ENCODE data around the gene PIGX. TPM values are rescaled to one million over a fixed set of nuclear protein-coding genes. Genes with fewer than 3 reads are reported as not detected.

Gene PIGX
- total RNA-seq, 2 experiments from 2014 or later: 40.5 to 56.9 TPM

DNA sequence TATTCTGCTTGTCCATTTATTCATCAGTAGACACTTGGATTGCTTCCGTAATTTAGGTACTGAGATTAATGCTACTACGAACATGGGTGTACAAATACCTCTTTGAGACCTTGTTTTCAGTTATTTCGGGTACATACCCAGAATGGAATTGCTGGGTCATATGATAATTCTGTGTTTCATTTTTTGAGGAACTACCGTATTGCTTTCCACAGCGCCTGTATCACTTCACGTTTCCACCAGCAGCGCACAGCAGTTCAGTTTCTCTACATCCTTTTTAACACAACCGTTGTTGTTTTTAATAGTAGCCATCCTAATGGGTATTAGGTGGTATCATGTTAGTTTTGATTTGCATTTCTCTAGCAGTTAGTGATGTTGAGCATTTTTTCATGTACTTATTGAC, 36.9 kb downstream of the PIGX start:
- H3K9me3 Mint-ChIP-seq (ENCODE audit: low read depth): no peaks in the 10 kb centered on the region
- CTCF ChIA-PET: interaction anchor here (0.7 to 0.8 kb wide), 2 partner anchors 81 to 136 kb away, joined by 3 read pairs; no protein-coding TSS in a partner anchor
- H3K27me3 Mint-ChIP-seq: no peaks in the 10 kb centered on the region
- DNase-seq: no peak
- no peak overlapping the region for H3K27ac Mint-ChIP-seq
- H3K4me1 Mint-ChIP-seq: peaks cover 25% of the 10 kb centered on the region
- H3K4me3 Mint-ChIP-seq: no peak overlapping the region
- ATAC-seq: no peak
- H3K36me3 Mint-ChIP-seq: peaks cover 67% of the 10 kb centered on the region

- H3K9me3 Mint-ChIP-seq (ENCODE audit: low read depth): peaks cover 9% of the 10 kb centered on the region
- H3K4me3 Mint-ChIP-seq: no peak overlapping the region
- DNase-seq: no peak
- H3K36me3 Mint-ChIP-seq: peaks cover 81% of the 10 kb centered on the region
- ATAC-seq: no peak
- no peaks in the 10 kb centered on the region for H3K27me3 Mint-ChIP-seq
- peaks cover 40% of the 10 kb centered on the region for H3K4me1 Mint-ChIP-seq
- H3K27ac Mint-ChIP-seq: no peak overlapping the region
- CTCF ChIA-PET: no interaction called here
Measured at GRCh38 chr3:196753201-196753600, 41.0 kb downstream of the PIGX start.

GRCh38 chr3:196754091-196754981, 42.2 kb downstream of the PIGX start:
- peaks cover 34% of the 10 kb centered on the region for H3K4me1 Mint-ChIP-seq
- DNase-seq (no peak), ATAC-seq (no peak)
- no peak overlapping the region for H3K27ac Mint-ChIP-seq
- H3K36me3 Mint-ChIP-seq: peaks cover 77% of the 10 kb centered on the region
- no peak overlapping the region for H3K4me3 Mint-ChIP-seq
- peaks cover 9% of the 10 kb centered on the region for H3K9me3 Mint-ChIP-seq (ENCODE audit: low read depth)
- no peaks in the 10 kb centered on the region for H3K27me3 Mint-ChIP-seq
- CTCF ChIA-PET: no interaction called here

DNA sequence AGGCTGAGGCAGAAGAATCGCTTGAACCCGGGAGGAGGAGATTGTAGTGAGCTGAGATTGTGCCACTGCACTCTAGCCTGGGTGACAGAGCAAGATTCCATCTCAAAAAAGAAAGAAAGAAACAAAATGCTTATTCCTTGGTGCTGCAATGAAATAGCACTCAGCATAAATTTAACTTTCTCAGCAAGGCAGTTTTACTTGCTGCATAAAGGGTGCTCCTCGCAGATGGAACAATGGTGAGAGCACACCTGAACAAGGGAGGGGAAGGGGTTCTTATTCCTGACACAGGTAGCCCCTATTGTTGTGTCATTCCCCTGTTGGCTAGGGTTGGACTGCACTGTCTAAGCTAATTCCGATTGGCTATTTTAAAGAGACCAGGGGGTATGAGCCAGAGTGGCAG, 44.6 kb downstream of the PIGX start:
- DNase-seq (no peak), ATAC-seq (no peak)
- peaks cover 31% of the 10 kb centered on the region for H3K4me1 Mint-ChIP-seq
- H3K9me3 Mint-ChIP-seq (ENCODE audit: low read depth): peaks cover 12% of the 10 kb centered on the region
- peaks cover 75% of the 10 kb centered on the region for H3K36me3 Mint-ChIP-seq
- no peak overlapping the region for H3K27ac Mint-ChIP-seq
- CTCF ChIA-PET: no interaction called here
- H3K27me3 Mint-ChIP-seq: no peaks in the 10 kb centered on the region
- no peak overlapping the region for H3K4me3 Mint-ChIP-seq

DNA sequence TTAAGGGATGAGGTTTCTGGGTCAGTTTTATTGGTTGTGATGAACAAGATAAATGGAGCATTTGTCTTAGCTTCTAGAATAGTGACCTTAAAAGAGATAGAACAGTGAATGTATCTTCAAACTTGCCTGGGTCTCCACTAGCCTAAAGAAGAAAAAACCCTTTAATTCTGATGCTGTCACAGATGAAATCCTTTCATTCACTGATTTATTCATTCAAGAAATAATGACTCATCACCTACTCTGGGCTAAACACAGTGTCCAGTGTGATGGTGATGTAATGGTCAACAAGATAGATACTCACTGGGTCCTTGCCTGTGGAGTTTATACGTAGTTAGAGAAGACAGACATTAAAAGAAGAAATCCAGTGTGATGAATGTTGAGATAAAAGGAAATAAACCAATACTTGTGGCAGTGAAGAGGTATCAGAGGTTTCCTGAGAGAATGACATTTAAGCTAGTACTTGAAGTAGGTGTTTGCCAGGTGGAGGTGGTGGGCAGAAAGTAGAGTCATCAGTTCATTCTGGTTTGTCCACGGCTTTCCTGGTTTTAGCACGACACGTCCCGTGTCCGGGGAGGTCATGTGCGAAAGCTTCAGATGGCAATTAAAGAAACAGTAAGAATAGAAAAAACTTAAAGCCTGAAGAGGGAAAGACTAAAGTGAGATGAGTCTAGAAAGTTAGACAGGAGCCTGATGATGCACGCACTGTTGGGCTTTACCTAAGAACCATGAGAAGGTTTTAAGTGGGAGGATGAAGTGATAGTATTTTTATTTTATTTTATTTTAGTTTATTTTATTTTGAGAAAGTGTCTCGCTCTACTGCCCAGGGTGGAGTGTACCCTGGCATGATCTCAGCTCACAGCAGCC, 45.9 kb downstream of the PIGX start:
- CTCF ChIA-PET: no interaction called here
- ATAC-seq (no peak), DNase-seq (no peak)
- Mint-ChIP-seq H3K4me1 (peaks cover 31% of the 10 kb centered on the region), H3K9me3 (ENCODE audit: low read depth) (peaks cover 12% of the 10 kb centered on the region), H3K4me3 (no peak overlapping the region), H3K27me3 (no peaks in the 10 kb centered on the region), H3K27ac (peak overlapping the region; percentile 2), H3K36me3 (peaks cover 72% of the 10 kb centered on the region)

DNA sequence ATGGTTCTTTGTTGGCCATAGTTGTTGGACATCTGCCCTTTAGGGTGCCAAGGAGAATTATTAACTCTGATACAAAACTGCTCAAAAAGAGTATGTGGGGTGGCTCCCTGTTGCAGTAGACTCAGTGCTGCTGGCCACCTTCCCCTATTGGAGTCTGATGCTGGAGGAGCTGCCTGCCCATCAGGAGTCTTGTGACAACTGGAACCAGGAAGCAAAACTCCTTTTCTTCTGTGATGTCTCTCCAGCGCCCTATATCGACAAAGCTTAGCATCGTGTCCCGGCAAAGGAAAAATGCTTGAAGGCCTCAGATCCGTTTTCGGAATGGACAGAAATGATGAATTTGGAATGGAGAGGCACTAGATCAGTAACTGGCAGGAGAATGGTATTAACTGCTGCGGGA, 51.0 kb downstream of the PIGX start:
- Mint-ChIP-seq H3K27me3 (no peaks in the 10 kb centered on the region), H3K27ac (no peak overlapping the region), H3K9me3 (ENCODE audit: low read depth) (peaks cover 3% of the 10 kb centered on the region), H3K36me3 (peaks cover 43% of the 10 kb centered on the region), H3K4me1 (peaks cover 8% of the 10 kb centered on the region), H3K4me3 (no peak overlapping the region)
- CTCF ChIA-PET: no interaction called here
- DNase-seq (no peak), ATAC-seq (no peak)

GRCh38 chr3:196765454-196765853, 53.3 kb downstream of the PIGX start:
- Mint-ChIP-seq H3K27ac (no peak overlapping the region), H3K4me3 (no peak overlapping the region), H3K9me3 (ENCODE audit: low read depth) (peaks cover 3% of the 10 kb centered on the region), H3K36me3 (peaks cover 33% of the 10 kb centered on the region), H3K4me1 (peaks cover 7% of the 10 kb centered on the region), H3K27me3 (no peaks in the 10 kb centered on the region)
- CTCF ChIA-PET: no interaction called here
- DNase-seq: no peak
- no peak for ATAC-seq

GRCh38 chr3:196771067-196771466, 58.9 kb downstream of the PIGX start:
- H3K27me3 Mint-ChIP-seq: no peaks in the 10 kb centered on the region
- no peaks in the 10 kb centered on the region for H3K9me3 Mint-ChIP-seq (ENCODE audit: low read depth)
- DNase-seq (no peak), ATAC-seq (no peak)
- no peak overlapping the region for H3K27ac Mint-ChIP-seq
- peaks cover 37% of the 10 kb centered on the region for H3K4me1 Mint-ChIP-seq
- no peak overlapping the region for H3K4me3 Mint-ChIP-seq
- CTCF ChIA-PET: interaction anchor here (0.9 to 1.3 kb wide), 2 partner anchors 31 to 67 kb away, joined by 3 read pairs; partner anchors contain the start of gene PAK2
- peaks cover 33% of the 10 kb centered on the region for H3K36me3 Mint-ChIP-seq

DNA sequence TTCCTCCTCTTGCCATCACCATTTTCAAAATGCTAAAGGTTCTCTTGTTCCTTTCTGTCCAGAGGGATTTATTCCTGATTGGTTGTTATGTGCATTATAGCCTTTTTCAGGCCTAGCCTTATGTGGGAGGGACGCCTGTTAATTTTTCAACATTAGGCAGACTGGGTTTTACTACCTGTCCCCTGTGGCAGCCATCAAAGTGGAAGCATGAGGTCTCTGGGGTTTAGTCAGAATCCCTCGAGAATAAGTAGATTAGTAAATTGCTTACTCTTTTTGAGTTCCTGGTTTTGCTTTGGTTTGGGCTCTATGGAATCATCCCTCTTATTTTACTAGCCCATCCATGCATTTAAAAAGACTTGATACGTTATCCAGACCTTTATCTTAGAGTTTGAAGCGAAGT, 59.9 kb downstream of the PIGX start:
- no peaks in the 10 kb centered on the region for H3K27me3 Mint-ChIP-seq
- H3K9me3 Mint-ChIP-seq (ENCODE audit: low read depth): no peaks in the 10 kb centered on the region
- peaks cover 36% of the 10 kb centered on the region for H3K36me3 Mint-ChIP-seq
- no peak overlapping the region for H3K4me3 Mint-ChIP-seq
- DNase-seq: no peak
- H3K27ac Mint-ChIP-seq: no peak overlapping the region
- ATAC-seq: no peak
- CTCF ChIA-PET: interaction anchor here (1.3 kb wide), 1 partner anchor 32 kb away, joined by 3 read pairs; the partner anchor contains the start of gene PAK2
- peaks cover 37% of the 10 kb centered on the region for H3K4me1 Mint-ChIP-seq

DNA sequence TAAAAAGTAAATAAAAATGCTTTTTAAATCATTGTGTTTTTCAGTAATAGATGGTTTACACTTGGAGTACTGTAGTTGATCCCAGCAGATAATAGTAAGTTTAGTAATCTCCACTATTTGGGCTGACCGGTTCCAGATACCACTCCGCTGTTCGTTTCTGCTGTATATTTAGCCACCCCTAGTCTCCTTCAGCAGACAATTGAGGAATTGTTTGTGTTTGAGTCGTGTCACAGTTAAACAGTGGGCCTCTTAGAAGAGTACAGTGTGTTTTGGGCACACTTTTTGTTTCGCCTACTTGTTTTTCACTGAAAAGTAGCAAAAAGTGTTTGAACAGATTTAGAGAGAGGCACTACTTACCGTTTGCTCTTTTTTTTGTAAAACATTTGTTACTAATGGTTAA, 60.7 kb downstream of the PIGX start:
- CTCF ChIA-PET: no interaction called here

DNA sequence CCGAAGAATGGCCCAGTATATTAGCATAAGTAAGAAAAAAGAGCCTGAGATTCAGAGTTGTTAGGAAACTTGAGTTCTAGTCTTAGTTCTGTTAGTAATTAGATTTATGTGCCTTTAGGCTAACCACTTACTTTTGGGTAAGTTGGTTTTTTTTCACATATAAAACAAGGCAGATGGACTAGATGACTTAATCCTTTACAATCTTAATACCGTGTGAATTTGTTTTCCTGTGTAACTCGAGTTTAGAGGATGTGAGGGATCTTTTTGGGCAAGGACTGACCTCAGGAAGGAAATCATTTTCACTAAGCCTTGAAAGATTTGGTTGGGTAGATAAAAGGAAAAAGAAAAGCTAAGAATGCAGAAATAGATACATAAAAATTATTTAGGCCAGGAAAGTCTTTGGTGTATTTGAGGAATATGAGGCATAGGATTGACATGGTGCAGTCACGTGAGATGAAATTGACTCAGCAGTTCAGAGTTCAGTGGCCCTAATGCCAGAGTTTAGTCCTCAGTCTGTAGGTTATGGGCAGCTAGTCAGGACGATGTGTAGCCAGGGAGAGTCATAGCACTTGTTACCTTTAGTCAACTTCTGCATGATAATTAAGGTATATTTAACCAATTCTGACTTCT, 62.1 kb downstream of the PIGX start:
- CTCF ChIA-PET: no interaction called here
- no peak for DNase-seq
- H3K36me3 Mint-ChIP-seq: peaks cover 49% of the 10 kb centered on the region
- H3K27me3 Mint-ChIP-seq: no peaks in the 10 kb centered on the region
- peaks cover 45% of the 10 kb centered on the region for H3K4me1 Mint-ChIP-seq
- no peak for ATAC-seq
- H3K27ac Mint-ChIP-seq: no peak overlapping the region
- H3K4me3 Mint-ChIP-seq: no peak overlapping the region
- peaks cover 3% of the 10 kb centered on the region for H3K9me3 Mint-ChIP-seq (ENCODE audit: low read depth)

More for the DNA sequence above, 60.7 kb downstream of the PIGX start:
- H3K4me1 Mint-ChIP-seq: peaks cover 37% of the 10 kb centered on the region
- H3K27me3 Mint-ChIP-seq: no peaks in the 10 kb centered on the region
- H3K4me3 Mint-ChIP-seq: no peak overlapping the region
- DNase-seq (no peak), ATAC-seq (no peak)
- H3K27ac Mint-ChIP-seq: no peak overlapping the region
- peaks cover 39% of the 10 kb centered on the region for H3K36me3 Mint-ChIP-seq
- no peaks in the 10 kb centered on the region for H3K9me3 Mint-ChIP-seq (ENCODE audit: low read depth)

GRCh38 chr3:196774848-196775422, 62.8 kb downstream of the PIGX start:
- Mint-ChIP-seq H3K27ac (no peak overlapping the region), H3K4me1 (peaks cover 46% of the 10 kb centered on the region), H3K27me3 (no peaks in the 10 kb centered on the region), H3K4me3 (no peak overlapping the region), H3K36me3 (peaks cover 52% of the 10 kb centered on the region), H3K9me3 (ENCODE audit: low read depth) (peaks cover 7% of the 10 kb centered on the region)
- CTCF ChIA-PET: no interaction called here
- no peak for ATAC-seq
- DNase-seq: no peak

GRCh38 chr3:196775938-196776337, 63.8 kb downstream of the PIGX start:
- Mint-ChIP-seq H3K27ac (no peak overlapping the region), H3K9me3 (ENCODE audit: low read depth) (peaks cover 11% of the 10 kb centered on the region), H3K4me3 (no peak overlapping the region), H3K4me1 (peaks cover 47% of the 10 kb centered on the region), H3K36me3 (peaks cover 56% of the 10 kb centered on the region), H3K27me3 (no peaks in the 10 kb centered on the region)
- CTCF ChIA-PET: no interaction called here
- ATAC-seq (no peak), DNase-seq (no peak)

Data from activated CD8-positive, alpha-beta memory T cell treated with anti-CD3 and anti-CD28 coated beads, Interleukin-2, amount 10 ng/mL, durations not matched to agents 7 days and 5 days (primary cell).